CD4-positive, alpha-beta T cell (primary cell): Measurements from ENCODE around the gene MLC1. TPM values are rescaled to one million over a fixed set of nuclear protein-coding genes. Genes with fewer than 3 reads are reported as not detected.

ENCODE experiments used
- ATAC-seq: fragments of 200-7000 bp; cut with Tn5 transposase; one replicate; pipeline ENCODE4 v1.10.0; 2022; ENCODE audit warnings: mild to moderate bottlenecking; ENCODE audit not compliant: poor library complexity
- CTCF ChIA-PET: fragments of 350-600 bp; sonication (Branson Sonifier 250); formaldehyde crosslinking; loops from one replicate; lab custom pipeline; 2021; ENCODE audit warnings: antibody characterized with exemption, inconsistent platforms; lab: Charles Lee
- POLR2A ChIA-PET: fragments of 350-600 bp; sonication (Branson Sonifier 250); formaldehyde crosslinking; loops from one replicate; lab custom pipeline; 2021; ENCODE audit warnings: antibody characterized with exemption, inconsistent platforms; lab: Charles Lee
- DNase-seq, 14 experiments: peaks; one replicate each; pipeline ENCODE4 v3.0.0-alpha.2; 2013 to 2020; ENCODE audit warnings: mixed read lengths in 2 of 14
- H3K27ac ChIP-seq, 2 donors: one replicate each; pipeline versions ENCODE4 v1.5.1 to v1.7.0; 2013; ENCODE audit warnings: low read length in 2 of 2, low read depth in 1 of 2, mild to moderate bottlenecking in 1 of 2
- H3K27me3 ChIP-seq, 2 experiments: 1 replicate in 1 of 2; 2 replicates in 1 of 2; pipeline versions ENCODE4 v1.6.1 to v1.7.0; 2013; ENCODE audit warnings: low read length in 2 of 2, control low read depth in 1 of 2, mild to moderate bottlenecking in 1 of 2, moderate library complexity in 1 of 2; ENCODE audit not compliant: insufficient read depth in 2 of 2, control insufficient read depth in 1 of 2
- H3K36me3 ChIP-seq: one replicate; pipeline ENCODE4 v1.6.1; 2013; ENCODE audit warnings: low read length, control low read depth; ENCODE audit not compliant: insufficient read depth
- H3K4me1 ChIP-seq: one replicate; pipeline ENCODE4 v1.6.1; 2013; ENCODE audit warnings: low read length, control low read depth; ENCODE audit not compliant: insufficient read depth
- H3K4me3 ChIP-seq: one replicate; pipeline ENCODE4 v1.5.1; 2013; ENCODE audit warnings: mild to moderate bottlenecking, low read length, moderate library complexity
- H3K9me3 ChIP-seq, 2 experiments: 1 replicate in 1 of 2; 2 replicates in 1 of 2; pipeline versions ENCODE4 v1.6.1 to v1.7.0; 2013; ENCODE audit warnings: low read length in 2 of 2, mild to moderate bottlenecking in 2 of 2, control low read depth in 1 of 2, moderate library complexity in 1 of 2; ENCODE audit not compliant: control insufficient read depth in 1 of 2, insufficient read depth in 1 of 2
- H3K27ac Mint-ChIP-seq: one replicate; pipeline ENCODE4 v1.8.0; 2020; ENCODE audit warnings: mixed read lengths
- H3K27me3 Mint-ChIP-seq: one replicate; pipeline ENCODE4 v1.8.0; 2021; ENCODE audit warnings: mixed read lengths
- H3K36me3 Mint-ChIP-seq: one replicate; pipeline ENCODE4 v1.8.0; 2021; ENCODE audit warnings: low read depth, mixed read lengths
- H3K4me1 Mint-ChIP-seq: one replicate; pipeline ENCODE4 v1.8.0; 2021; ENCODE audit warnings: low read depth, mixed read lengths
- H3K4me3 Mint-ChIP-seq: one replicate; pipeline ENCODE4 v1.8.0; 2020; ENCODE audit warnings: mild to moderate bottlenecking, mixed read lengths
- H3K9me3 Mint-ChIP-seq: one replicate; pipeline ENCODE4 v1.8.0; 2020; ENCODE audit warnings: mixed read lengths
- intact Hi-C, 2 experiments: fragments of 100-400 bp; cut with DNase I in 1 of 2; cut with micrococcal nuclease in 1 of 2; formaldehyde crosslinking; loops; one replicate each; pipeline versions ENCODE4 v1.15.1 to v1.9.0; 2023 to 2025; cut with DNase I, micrococcal nuclease
- total RNA-seq, 174 experiments: library from RNA in 2 of 174; stranded (reverse) in 2 of 174; gene quantifications; one replicate each; pipeline ENCODE4 v1.2.3 and lab custom pipeline; 2021 to 2026
- TF ChIP-seq, protein P1 (sequence below): fragments of 200-600 bp; IDR thresholded peaks from one replicate; pipeline ENCODE4 v1.8.0; 2022; ENCODE audit warnings: antibody characterized with exemption, mild to moderate bottlenecking

Gene MLC1
- total RNA-seq, 2 experiments from 2014 or later, result 0.16 TPM; not detected in 1

DNA sequence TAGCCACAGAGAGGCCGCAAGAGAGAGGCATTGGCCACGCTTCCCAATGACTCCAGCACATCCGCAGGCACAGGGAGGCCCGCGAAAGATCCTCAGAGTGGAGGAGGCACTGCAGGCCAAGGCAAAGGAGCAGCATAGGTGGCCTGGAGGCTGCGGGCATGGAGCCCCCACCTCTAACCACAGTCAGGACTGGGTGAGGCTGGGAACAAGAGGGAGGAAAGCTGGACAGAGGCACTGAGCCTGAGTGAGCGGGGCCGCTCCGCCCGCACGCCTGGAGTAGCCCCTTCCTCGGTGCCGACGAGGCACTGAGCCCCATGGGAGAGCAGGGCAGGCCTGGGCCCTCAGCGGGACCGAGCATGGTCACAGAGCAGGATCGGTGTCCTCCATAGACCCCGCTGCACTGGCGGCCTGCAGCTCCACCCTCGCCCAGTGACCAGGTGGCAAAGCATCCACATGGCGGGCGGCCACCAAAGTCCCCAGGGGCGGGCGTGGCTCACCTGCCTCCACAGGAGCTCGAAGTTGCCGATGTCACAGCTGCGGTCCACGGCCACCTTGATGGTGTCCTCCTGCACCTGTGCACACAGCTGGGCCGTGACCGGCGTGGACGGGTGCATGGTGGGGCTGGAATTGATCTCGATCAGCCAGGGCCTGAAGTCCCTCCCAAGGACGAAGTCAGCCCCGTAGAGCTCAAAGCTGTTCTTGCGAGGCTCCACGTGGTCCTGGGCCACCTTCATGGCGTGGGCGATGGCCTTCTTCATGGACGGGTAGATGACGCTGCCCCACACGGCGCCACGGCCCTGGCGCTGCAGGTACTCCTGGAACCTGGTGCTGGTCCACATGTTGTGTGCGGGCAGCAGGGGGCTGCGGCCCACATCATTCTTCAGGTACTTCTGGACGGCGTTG is 53.8 kb downstream of the MLC1 start:
- H3K27ac Mint-ChIP-seq, result no peak overlapping the region
- peaks cover 0 to 7% of the 10 kb centered on the region in 2 experiments for H3K9me3 ChIP-seq
- H3K36me3 Mint-ChIP-seq, result no peaks in the 10 kb centered on the region
- TF ChIP-seq, protein P1, sequence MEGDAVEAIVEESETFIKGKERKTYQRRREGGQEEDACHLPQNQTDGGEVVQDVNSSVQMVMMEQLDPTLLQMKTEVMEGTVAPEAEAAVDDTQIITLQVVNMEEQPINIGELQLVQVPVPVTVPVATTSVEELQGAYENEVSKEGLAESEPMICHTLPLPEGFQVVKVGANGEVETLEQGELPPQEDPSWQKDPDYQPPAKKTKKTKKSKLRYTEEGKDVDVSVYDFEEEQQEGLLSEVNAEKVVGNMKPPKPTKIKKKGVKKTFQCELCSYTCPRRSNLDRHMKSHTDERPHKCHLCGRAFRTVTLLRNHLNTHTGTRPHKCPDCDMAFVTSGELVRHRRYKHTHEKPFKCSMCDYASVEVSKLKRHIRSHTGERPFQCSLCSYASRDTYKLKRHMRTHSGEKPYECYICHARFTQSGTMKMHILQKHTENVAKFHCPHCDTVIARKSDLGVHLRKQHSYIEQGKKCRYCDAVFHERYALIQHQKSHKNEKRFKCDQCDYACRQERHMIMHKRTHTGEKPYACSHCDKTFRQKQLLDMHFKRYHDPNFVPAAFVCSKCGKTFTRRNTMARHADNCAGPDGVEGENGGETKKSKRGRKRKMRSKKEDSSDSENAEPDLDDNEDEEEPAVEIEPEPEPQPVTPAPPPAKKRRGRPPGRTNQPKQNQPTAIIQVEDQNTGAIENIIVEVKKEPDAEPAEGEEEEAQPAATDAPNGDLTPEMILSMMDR, result no peak
- ChIA-PET POLR2A (interaction anchor here (1.7 to 2.1 kb wide), 2 partner anchors 101 to 106 kb away, joined by 6 to 14 read pairs; no protein-coding TSS in a partner anchor), CTCF (interaction anchor here (1.9 to 2.3 kb wide), 3 partner anchors 38 to 101 kb away, joined by 14 to 36 read pairs (median 17); no protein-coding TSS in a partner anchor)
- peak in 1 of 14 experiments; percentile 38 for DNase-seq
- H3K27ac ChIP-seq, result no peak overlapping the region
- H3K4me1 ChIP-seq, result peaks cover 23% of the 10 kb centered on the region
- no peaks in the 10 kb centered on the region for H3K9me3 Mint-ChIP-seq
- H3K4me3 ChIP-seq, result no peak overlapping the region
- H3K36me3 ChIP-seq, result no peaks in the 10 kb centered on the region
- peaks cover 13% of the 10 kb centered on the region for H3K27me3 Mint-ChIP-seq
- intact Hi-C loops, result loop anchor here (5.0 to 10.0 kb wide), 2 partner anchors 39 to 47 kb away; no protein-coding TSS in a partner anchor
- no peak for ATAC-seq
- H3K4me3 Mint-ChIP-seq, result no peak overlapping the region
- H3K4me1 Mint-ChIP-seq, result peaks cover 7% of the 10 kb centered on the region
- peaks cover 9 to 23% of the 10 kb centered on the region in 2 experiments for H3K27me3 ChIP-seq

DNA sequence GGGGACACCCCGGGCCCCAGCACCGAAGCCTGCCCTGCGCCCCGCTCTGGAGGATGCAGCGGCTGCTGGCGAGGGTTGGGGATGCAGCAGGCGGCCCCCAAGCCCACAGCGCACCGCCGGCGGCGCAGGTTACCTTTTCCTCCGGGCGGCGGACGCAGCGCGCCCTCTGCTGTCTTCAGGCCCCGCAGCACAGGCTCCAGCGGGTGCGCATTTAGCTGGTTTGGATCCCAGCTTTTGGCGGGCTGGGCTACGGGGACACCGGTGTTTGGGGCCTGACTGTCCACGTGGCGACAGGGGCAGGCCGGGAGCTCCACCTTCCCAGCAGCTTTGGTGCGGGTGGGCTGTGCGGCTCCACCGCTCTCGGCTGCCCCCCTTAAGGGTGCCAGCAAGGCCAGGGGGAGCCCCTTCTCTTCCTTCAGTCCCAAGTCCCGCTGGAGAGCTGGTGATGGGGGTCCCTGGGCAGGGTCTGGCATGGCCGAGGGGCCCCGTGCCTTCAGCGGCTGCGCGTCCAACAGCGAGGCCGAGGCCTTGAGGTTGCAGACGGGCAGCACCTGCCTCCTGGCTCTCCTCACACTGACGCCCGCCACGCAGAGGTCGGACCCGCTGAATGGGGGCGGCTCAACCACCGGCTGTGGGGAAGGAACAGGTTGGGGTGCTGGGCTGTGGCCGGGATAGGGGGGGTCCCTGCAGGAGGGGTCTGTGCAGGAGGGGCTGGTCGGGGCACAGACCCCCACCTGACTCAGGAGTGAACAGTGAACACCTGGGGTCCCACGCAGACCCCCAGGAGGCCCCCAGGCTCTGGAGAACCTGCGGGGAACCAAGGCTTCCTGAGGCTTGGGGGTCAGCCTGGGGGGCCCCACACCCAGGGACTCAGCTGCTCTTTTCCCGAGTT is 54.7 kb downstream of the MLC1 start:
- H3K4me1 ChIP-seq, result peaks cover 23% of the 10 kb centered on the region
- Mint-ChIP-seq H3K9me3 (no peaks in the 10 kb centered on the region), H3K4me3 (no peak overlapping the region), H3K4me1 (peaks cover 7% of the 10 kb centered on the region), H3K27me3 (peaks cover 14% of the 10 kb centered on the region), H3K36me3 (no peaks in the 10 kb centered on the region), H3K27ac (no peak overlapping the region)
- H3K4me3 ChIP-seq, result no peak overlapping the region
- ATAC-seq (peak; percentile 95), DNase-seq (peak; percentile 69 to 93 (median 78))
- TF ChIP-seq, protein P1, result peak; percentile 86
- ChIA-PET CTCF (interaction anchor here (0.5 to 2.3 kb wide), 27 partner anchors 12 to 263 kb away, joined by 3 to 36 read pairs (median 4); partner anchors contain the start of genes IL17REL and PIM3), POLR2A (interaction anchor here (0.7 to 2.1 kb wide), 6 partner anchors 63 to 263 kb away, joined by 3 to 14 read pairs (median 4); no protein-coding TSS in a partner anchor)
- H3K27me3 ChIP-seq, result peaks cover 9 to 22% of the 10 kb centered on the region in 2 experiments
- H3K9me3 ChIP-seq, result peaks cover 0 to under 1% of the 10 kb centered on the region in 2 experiments
- H3K36me3 ChIP-seq, result no peaks in the 10 kb centered on the region
- no peak overlapping the region for H3K27ac ChIP-seq
- intact Hi-C loops, result loop anchor here (1.0 to 10.0 kb wide), 6 partner anchors 38 to 263 kb away; no protein-coding TSS in a partner anchor
